IMR-90 (cell line): ENCODE data around the gene MRTFA. TPM values are rescaled to one million over a fixed set of nuclear protein-coding genes. Genes with fewer than 3 reads are reported as not detected.

ENCODE experiments used
- ATAC-seq: fragments of 200-7000 bp; cut with Tn5 transposase; 2 replicates; pipeline ENCODE4 v1.9.1; 2020; ENCODE audit warnings: low read depth, mild to moderate bottlenecking, moderate library complexity
- BruUV-seq: library from RNA; stranded (reverse); fragments of 400-500 nt; replicated peaks from 2 replicates; lab custom pipeline; 2021; lab: Mats Ljungman, UMichigan
- CTCF ChIA-PET: fragments of 300-600 bp; formaldehyde crosslinking; extraction: SDS; loops from one replicate; lab custom pipeline; 2021; ENCODE audit warnings: antibody characterized with exemption; lab: Yijun Ruan, JAX
- POLR2A ChIA-PET: fragments of 300-600 bp; sonication (Branson Sonifier 250); formaldehyde crosslinking; loops from one replicate; lab custom pipeline; 2022; ENCODE audit warnings: antibody characterized with exemption; ENCODE audit not compliant: unreplicated experiment; lab: Charles Lee
- DNase-seq: peaks from one replicate; pipeline ENCODE4 v3.0.0; 2013
- H2AFZ ChIP-seq: replicated peaks from 2 replicates; pipeline ENCODE3; 2013; ENCODE audit warnings: low read length, mild to moderate bottlenecking; ENCODE audit not compliant: poor library complexity
- H2AK5ac ChIP-seq: 2 replicates; pipeline ENCODE4 v1.6.1; 2013; ENCODE audit warnings: low read depth, low read length, inconsistent platforms
- H2AK9ac ChIP-seq: replicated peaks from 2 replicates; pipeline ENCODE3; 2013; ENCODE audit warnings: mild to moderate bottlenecking, low read depth, low read length, moderate library complexity; ENCODE audit not compliant: poor library complexity
- H2BK120ac ChIP-seq: 2 replicates; pipeline ENCODE4 v1.6.1; 2013; ENCODE audit warnings: low read depth, low read length, inconsistent platforms
- H2BK15ac ChIP-seq: 3 replicates; pipeline ENCODE4 v1.6.1; 2013; ENCODE audit warnings: low read depth, low read length, inconsistent platforms
- H2BK20ac ChIP-seq: 2 replicates; pipeline ENCODE4 v1.6.1; 2013; ENCODE audit warnings: low read depth, mild to moderate bottlenecking, inconsistent platforms, low read length, moderate library complexity
- H2BK5ac ChIP-seq: 2 replicates; pipeline ENCODE4 v1.6.1; 2013; ENCODE audit warnings: mild to moderate bottlenecking, low read depth, low read length, inconsistent platforms; ENCODE audit not compliant: poor library complexity, severe bottlenecking
- H3K14ac ChIP-seq: replicated peaks from 2 replicates; pipeline ENCODE4 v1.6.1; 2013; ENCODE audit warnings: low read depth, low read length, inconsistent platforms
- H3K18ac ChIP-seq: 2 replicates; pipeline ENCODE4 v1.6.1; 2013; ENCODE audit warnings: low read depth, low read length, control low read depth
- H3K23ac ChIP-seq: 2 replicates; pipeline ENCODE4 v1.6.1; 2013; ENCODE audit warnings: low read depth, low read length, inconsistent platforms
- H3K27ac ChIP-seq: 2 replicates; pipeline ENCODE4 v1.5.1; 2013; ENCODE audit warnings: mild to moderate bottlenecking, control low read depth, low read length; ENCODE audit not compliant: insufficient read depth
- H3K27me3 ChIP-seq: 2 replicates; pipeline ENCODE4 v1.6.1; 2013; ENCODE audit warnings: low read length; ENCODE audit not compliant: control insufficient read depth, insufficient read depth
- H3K36me3 ChIP-seq: 2 replicates; pipeline ENCODE4 v1.6.1; 2013; ENCODE audit warnings: low read length, mixed read lengths; ENCODE audit not compliant: control insufficient read depth, insufficient read depth
- H3K4ac ChIP-seq: 2 replicates; pipeline ENCODE4 v1.6.1; 2013; ENCODE audit warnings: low read depth, low read length, inconsistent platforms
- H3K4me1 ChIP-seq: 2 replicates; pipeline ENCODE4 v1.6.1; 2013; ENCODE audit warnings: low read length, mixed read lengths; ENCODE audit not compliant: control insufficient read depth, insufficient read depth
- H3K4me2 ChIP-seq: 2 replicates; pipeline ENCODE4 v1.6.1; 2013; ENCODE audit warnings: low read depth, mild to moderate bottlenecking, control low read depth, low read length, moderate library complexity
- H3K4me3 ChIP-seq: 2 replicates; pipeline ENCODE4 v1.5.1; 2013; ENCODE audit warnings: low read depth, mild to moderate bottlenecking, control low read depth, low read length, moderate library complexity; ENCODE audit not compliant: insufficient read depth
- H3K56ac ChIP-seq: 2 replicates; pipeline ENCODE4 v1.6.1; 2013; ENCODE audit warnings: low read length, inconsistent platforms; ENCODE audit not compliant: insufficient read depth; ENCODE audit errors: extremely low read depth
- H3K79me1 ChIP-seq, 2 experiments: 2 replicates each; pipeline ENCODE4 v1.6.1; 2013; ENCODE audit warnings: low read length in 2 of 2, inconsistent platforms in 1 of 2, low read depth in 1 of 2
- H3K9ac ChIP-seq: 2 replicates; pipeline ENCODE4 v1.6.1; 2013; ENCODE audit warnings: low read depth, low read length, control low read depth
- H3K9me1 ChIP-seq: 2 replicates; pipeline ENCODE4 v1.6.1; 2013; ENCODE audit warnings: low read length, inconsistent platforms; ENCODE audit not compliant: insufficient read depth
- H3K9me3 ChIP-seq: 2 replicates; pipeline ENCODE4 v1.6.1; 2013; ENCODE audit warnings: low read length; ENCODE audit not compliant: control insufficient read depth, insufficient read depth
- H4K20me1 ChIP-seq: 2 replicates; pipeline ENCODE4 v1.6.1; 2013; ENCODE audit warnings: low read length, inconsistent platforms; ENCODE audit not compliant: insufficient read depth
- H4K5ac ChIP-seq: 2 replicates; pipeline ENCODE4 v1.6.1; 2013; ENCODE audit warnings: mild to moderate bottlenecking, low read depth, low read length, control low read depth
- H4K8ac ChIP-seq, 2 experiments: 2 replicates each; pipeline ENCODE4 v1.6.1; 2013; ENCODE audit warnings: low read depth in 2 of 2, low read length in 2 of 2, control low read depth in 1 of 2, inconsistent platforms in 1 of 2
- H4K91ac ChIP-seq: 2 replicates; pipeline ENCODE4 v1.6.1; 2013; ENCODE audit warnings: low read depth, low read length, inconsistent platforms; ENCODE audit not compliant: insufficient read depth
- BHLHE40 ChIP-seq: fragments of 150-350 bp; IDR thresholded peaks from 2 replicates; pipeline ENCODE4 v1.6.1; 2016; ENCODE audit warnings: mild to moderate bottlenecking, low read depth, low read length
- CEBPB ChIP-seq: IDR thresholded peaks from 2 replicates; pipeline ENCODE4 v1.6.1; 2012; ENCODE audit warnings: low read depth, low read length, improper control_type of control experiment
- CTCF ChIP-seq: conservative IDR thresholded peaks from 2 replicates; pipeline ENCODE4 v1.5.1; 2012; ENCODE audit warnings: mild to moderate bottlenecking, low read depth, low read length, improper control_type of control experiment
- ELK1 ChIP-seq: fragments of 150-350 bp; IDR thresholded peaks from 2 replicates; pipeline ENCODE4 v1.6.1; 2016; ENCODE audit warnings: low read depth, mild to moderate bottlenecking, low read length, moderate library complexity, borderline replicate concordance
- MAFK ChIP-seq: IDR thresholded peaks from 2 replicates; pipeline ENCODE4 v1.6.1; 2012; ENCODE audit warnings: low read depth, low read length, improper control_type of control experiment
- MAZ ChIP-seq: IDR thresholded peaks from 2 replicates; pipeline ENCODE4 v1.6.1; 2012; ENCODE audit warnings: low read depth, mild to moderate bottlenecking, low read length, improper control_type of control experiment, moderate library complexity, borderline replicate concordance
- MXI1 ChIP-seq: IDR thresholded peaks from 2 replicates; pipeline ENCODE4 v1.6.1; 2012; ENCODE audit warnings: low read depth, mild to moderate bottlenecking, low read length, moderate library complexity, borderline replicate concordance
- NFE2L2 ChIP-seq: fragments of 150-350 bp; IDR thresholded peaks from 2 replicates; pipeline ENCODE4 v1.6.1; 2016; ENCODE audit warnings: low read depth, mild to moderate bottlenecking, low read length
- RAD21 ChIP-seq: IDR thresholded peaks from 2 replicates; pipeline ENCODE4 v1.6.1; 2012; ENCODE audit warnings: low read length, improper control_type of control experiment
- RCOR1 ChIP-seq: IDR thresholded peaks from 2 replicates; pipeline ENCODE4 v1.6.1; 2012; ENCODE audit warnings: mild to moderate bottlenecking, low read length, improper control_type of control experiment; ENCODE audit not compliant: insufficient replicate concordance
- RFX5 ChIP-seq: IDR thresholded peaks from 2 replicates; pipeline ENCODE4 v1.8.0; 2012; ENCODE audit warnings: low read depth, mild to moderate bottlenecking, low read length, moderate library complexity
- SMC3 ChIP-seq: fragments of 150-350 bp; IDR thresholded peaks from 2 replicates; pipeline ENCODE4 v1.6.1; 2016; ENCODE audit warnings: low read depth, mild to moderate bottlenecking, antibody characterized with exemption, low read length, moderate library complexity
- USF2 ChIP-seq: fragments of 150-350 bp; IDR thresholded peaks from 2 replicates; pipeline ENCODE4 v1.6.1; 2017; ENCODE audit warnings: mild to moderate bottlenecking, antibody characterized with exemption, low read length, low read depth
- WGBS, 2 experiments: methylation state at CpG; one replicate each; pipeline versions ENCODE4 v1.1.5 to v1.1.7; 2013; ENCODE audit warnings: missing lambda C conversion rate in 2 of 2; ENCODE audit not compliant: insufficient read length in 1 of 2; ENCODE audit errors: extremely low coverage in 2 of 2; 5-methylcytosine and 5-hydroxymethylcytosine counted together
- dilution Hi-C: fragments of 300-500 bp; cut with HindIII; formaldehyde crosslinking; loops from one replicate; pipeline ENCODE4 v1.14.3; 2018; ENCODE audit warnings: low sequenced_read_pairs; ENCODE audit not compliant: unreplicated experiment
- in situ Hi-C: fragments of 300-500 bp; cut with MboI; formaldehyde crosslinking; loops from 3 replicates; pipeline ENCODE4 v1.14.3; 2019; ENCODE audit warnings: low sequenced_read_pairs, inconsistent platforms, mixed read lengths
- intact Hi-C: fragments of 100-400 bp; cut with micrococcal nuclease; formaldehyde crosslinking; loops from 2 replicates; pipeline ENCODE4 v1.10.0; 2022
- polyA plus RNA-seq, 3 experiments: library from polyadenylated mRNA; depleted of rRNA; stranded (reverse); fragments of >200 nt; gene quantifications; 2 replicates each; pipeline ENCODE4 v1.2.3, GENCODE V29; 2012; ENCODE audit warnings: low replicate concordance in 1 of 3
- total RNA-seq: library from RNA; depleted of rRNA; stranded (reverse); fragments of >200 nt; gene quantifications from 2 replicates; pipeline ENCODE4 v1.2.3, GENCODE V29; 2012

Gene MRTFA
- total and polyA plus RNA-seq, 2 of the 4 experiments (the other 2 are of a cell fraction), result 12.5 to 17.2 TPM

GRCh38 chr22:40421082-40421350 is 215.5 kb downstream of the MRTFA start:
- no TSS peak for BruUV-seq

More at GRCh38 chr22:40421082-40421350, 215.5 kb downstream of the MRTFA start:
- no peak overlapping the region for H4K5ac ChIP-seq
- no peak overlapping the region for H4K8ac ChIP-seq
- peaks cover 7% of the 10 kb centered on the region; the same call in 1 of the 2 replicates for H3K9me1 ChIP-seq
- no peaks in the 10 kb centered on the region for H3K4me1 ChIP-seq
- no peak overlapping the region for H3K4ac ChIP-seq
- intact Hi-C loops (no loop called here), dilution Hi-C loops (no loop called here), in situ Hi-C loops (no loop called here)
- no peak overlapping the region for H3K9ac ChIP-seq
- no peak overlapping the region for H3K14ac ChIP-seq
- no peak overlapping the region for H2BK5ac ChIP-seq
- ChIA-PET CTCF (no interaction called here), POLR2A (no interaction called here)
- ATAC-seq (no peak), DNase-seq (no peak)
- no peaks in the 10 kb centered on the region for H3K27me3 ChIP-seq
- H3K27ac ChIP-seq, result no peak overlapping the region
- H2BK15ac ChIP-seq, result no peak overlapping the region
- no peak overlapping the region for H3K18ac ChIP-seq
- peaks cover 23% of the 10 kb centered on the region for H4K20me1 ChIP-seq
- no peak for TF ChIP-seq NFE2L2
- TF ChIP-seq CTCF, result no peak
- TF ChIP-seq RFX5, result no peak
- TF ChIP-seq SMC3, result no peak
- no peak for TF ChIP-seq MXI1
- no peak for TF ChIP-seq BHLHE40
- no peak for TF ChIP-seq CEBPB
- TF ChIP-seq MAFK, result no peak
- TF ChIP-seq USF2, result no peak
- no peak for TF ChIP-seq RAD21
- TF ChIP-seq RCOR1, result no peak
- TF ChIP-seq MAZ, result no peak
- no peak for TF ChIP-seq ELK1
- no peak overlapping the region for H3K23ac ChIP-seq
- no peak overlapping the region for H3K56ac ChIP-seq
- no peaks in the 10 kb centered on the region for H3K9me3 ChIP-seq
- no peak overlapping the region for H2BK20ac ChIP-seq
- H2AFZ ChIP-seq, result no peak overlapping the region
- H3K36me3 ChIP-seq, result peaks cover 88% of the 10 kb centered on the region
- H2AK5ac ChIP-seq, result no peak overlapping the region
- no peak overlapping the region for H3K4me2 ChIP-seq
- no peak overlapping the region for H2AK9ac ChIP-seq
- peaks cover 10 to 73% of the 10 kb centered on the region in 2 experiments; a peak in 3 of 4 replicates for H3K79me1 ChIP-seq
- WGBS, 2 experiments, result 80% methylated on average over 1 of the region's 4 CpGs; no CpG with 5 or more reads in 1 of the 2 experiments
- H3K4me3 ChIP-seq, result no peak overlapping the region
- no peak overlapping the region for H2BK120ac ChIP-seq
- H4K91ac ChIP-seq, result no peak overlapping the region
